IMR-90 (cell line): Measurements from ENCODE around the gene TCF19. TPM values are rescaled to one million over a fixed set of nuclear protein-coding genes. Genes with fewer than 3 reads are reported as not detected.
"Not testable (repeated sequence)": the region's sequence is repeated elsewhere in the genome, so short reads cannot be mapped to it uniquely, and the experiment has no call there.

Experiments used
- ATAC-seq: fragments of 200-7000 bp; cut with Tn5 transposase; 2 replicates; pipeline ENCODE4 v1.9.1; 2020; ENCODE audit warnings: low read depth, mild to moderate bottlenecking, moderate library complexity
- BruUV-seq: library from RNA; stranded (reverse); fragments of 400-500 nt; replicated peaks from 2 replicates; lab custom pipeline; 2021; lab: Mats Ljungman, UMichigan
- CTCF ChIA-PET: fragments of 300-600 bp; formaldehyde crosslinking; extraction: SDS; loops from one replicate; lab custom pipeline; 2021; ENCODE audit warnings: antibody characterized with exemption; lab: Yijun Ruan, JAX
- POLR2A ChIA-PET: fragments of 300-600 bp; sonication (Branson Sonifier 250); formaldehyde crosslinking; loops from one replicate; lab custom pipeline; 2022; ENCODE audit warnings: antibody characterized with exemption; ENCODE audit not compliant: unreplicated experiment; lab: Charles Lee
- DNase-seq: peaks from one replicate; pipeline ENCODE4 v3.0.0; 2013
- H2AFZ ChIP-seq: replicated peaks from 2 replicates; pipeline ENCODE3; 2013; ENCODE audit warnings: low read length, mild to moderate bottlenecking; ENCODE audit not compliant: poor library complexity
- H2AK5ac ChIP-seq: 2 replicates; pipeline ENCODE4 v1.6.1; 2013; ENCODE audit warnings: low read depth, low read length, inconsistent platforms
- H2AK9ac ChIP-seq: replicated peaks from 2 replicates; pipeline ENCODE3; 2013; ENCODE audit warnings: mild to moderate bottlenecking, low read depth, low read length, moderate library complexity; ENCODE audit not compliant: poor library complexity
- H2BK120ac ChIP-seq: 2 replicates; pipeline ENCODE4 v1.6.1; 2013; ENCODE audit warnings: low read depth, low read length, inconsistent platforms
- H2BK15ac ChIP-seq: 3 replicates; pipeline ENCODE4 v1.6.1; 2013; ENCODE audit warnings: low read depth, low read length, inconsistent platforms
- H2BK20ac ChIP-seq: 2 replicates; pipeline ENCODE4 v1.6.1; 2013; ENCODE audit warnings: low read depth, mild to moderate bottlenecking, inconsistent platforms, low read length, moderate library complexity
- H2BK5ac ChIP-seq: 2 replicates; pipeline ENCODE4 v1.6.1; 2013; ENCODE audit warnings: mild to moderate bottlenecking, low read depth, low read length, inconsistent platforms; ENCODE audit not compliant: poor library complexity, severe bottlenecking
- H3K14ac ChIP-seq: replicated peaks from 2 replicates; pipeline ENCODE4 v1.6.1; 2013; ENCODE audit warnings: low read depth, low read length, inconsistent platforms
- H3K18ac ChIP-seq: 2 replicates; pipeline ENCODE4 v1.6.1; 2013; ENCODE audit warnings: low read depth, low read length, control low read depth
- H3K23ac ChIP-seq: 2 replicates; pipeline ENCODE4 v1.6.1; 2013; ENCODE audit warnings: low read depth, low read length, inconsistent platforms
- H3K27ac ChIP-seq: 2 replicates; pipeline ENCODE4 v1.5.1; 2013; ENCODE audit warnings: mild to moderate bottlenecking, control low read depth, low read length; ENCODE audit not compliant: insufficient read depth
- H3K27me3 ChIP-seq: 2 replicates; pipeline ENCODE4 v1.6.1; 2013; ENCODE audit warnings: low read length; ENCODE audit not compliant: control insufficient read depth, insufficient read depth
- H3K36me3 ChIP-seq: 2 replicates; pipeline ENCODE4 v1.6.1; 2013; ENCODE audit warnings: low read length, mixed read lengths; ENCODE audit not compliant: control insufficient read depth, insufficient read depth
- H3K4ac ChIP-seq: 2 replicates; pipeline ENCODE4 v1.6.1; 2013; ENCODE audit warnings: low read depth, low read length, inconsistent platforms
- H3K4me1 ChIP-seq: 2 replicates; pipeline ENCODE4 v1.6.1; 2013; ENCODE audit warnings: low read length, mixed read lengths; ENCODE audit not compliant: control insufficient read depth, insufficient read depth
- H3K4me2 ChIP-seq: 2 replicates; pipeline ENCODE4 v1.6.1; 2013; ENCODE audit warnings: low read depth, mild to moderate bottlenecking, control low read depth, low read length, moderate library complexity
- H3K4me3 ChIP-seq: 2 replicates; pipeline ENCODE4 v1.5.1; 2013; ENCODE audit warnings: low read depth, mild to moderate bottlenecking, control low read depth, low read length, moderate library complexity; ENCODE audit not compliant: insufficient read depth
- H3K56ac ChIP-seq: 2 replicates; pipeline ENCODE4 v1.6.1; 2013; ENCODE audit warnings: low read length, inconsistent platforms; ENCODE audit not compliant: insufficient read depth; ENCODE audit errors: extremely low read depth
- H3K79me1 ChIP-seq, 2 experiments: 2 replicates each; pipeline ENCODE4 v1.6.1; 2013; ENCODE audit warnings: low read length in 2 of 2, inconsistent platforms in 1 of 2, low read depth in 1 of 2
- H3K9ac ChIP-seq: 2 replicates; pipeline ENCODE4 v1.6.1; 2013; ENCODE audit warnings: low read depth, low read length, control low read depth
- H3K9me1 ChIP-seq: 2 replicates; pipeline ENCODE4 v1.6.1; 2013; ENCODE audit warnings: low read length, inconsistent platforms; ENCODE audit not compliant: insufficient read depth
- H3K9me3 ChIP-seq: 2 replicates; pipeline ENCODE4 v1.6.1; 2013; ENCODE audit warnings: low read length; ENCODE audit not compliant: control insufficient read depth, insufficient read depth
- H4K20me1 ChIP-seq: 2 replicates; pipeline ENCODE4 v1.6.1; 2013; ENCODE audit warnings: low read length, inconsistent platforms; ENCODE audit not compliant: insufficient read depth
- H4K5ac ChIP-seq: 2 replicates; pipeline ENCODE4 v1.6.1; 2013; ENCODE audit warnings: mild to moderate bottlenecking, low read depth, low read length, control low read depth
- H4K8ac ChIP-seq, 2 experiments: 2 replicates each; pipeline ENCODE4 v1.6.1; 2013; ENCODE audit warnings: low read depth in 2 of 2, low read length in 2 of 2, control low read depth in 1 of 2, inconsistent platforms in 1 of 2
- H4K91ac ChIP-seq: 2 replicates; pipeline ENCODE4 v1.6.1; 2013; ENCODE audit warnings: low read depth, low read length, inconsistent platforms; ENCODE audit not compliant: insufficient read depth
- CTCF ChIP-seq: conservative IDR thresholded peaks from 2 replicates; pipeline ENCODE4 v1.5.1; 2012; ENCODE audit warnings: mild to moderate bottlenecking, low read depth, low read length, improper control_type of control experiment
- POLR2A ChIP-seq: IDR thresholded peaks from 2 replicates; pipeline ENCODE4 v1.6.1; 2012; ENCODE audit warnings: mild to moderate bottlenecking, low read depth, low read length
- RAD21 ChIP-seq: IDR thresholded peaks from 2 replicates; pipeline ENCODE4 v1.6.1; 2012; ENCODE audit warnings: low read length, improper control_type of control experiment
- SMC3 ChIP-seq: fragments of 150-350 bp; IDR thresholded peaks from 2 replicates; pipeline ENCODE4 v1.6.1; 2016; ENCODE audit warnings: low read depth, mild to moderate bottlenecking, antibody characterized with exemption, low read length, moderate library complexity
- WGBS, 2 experiments: methylation state at CpG; one replicate each; pipeline versions ENCODE4 v1.1.5 to v1.1.7; 2013; ENCODE audit warnings: missing lambda C conversion rate in 2 of 2; ENCODE audit not compliant: insufficient read length in 1 of 2; ENCODE audit errors: extremely low coverage in 2 of 2; 5-methylcytosine and 5-hydroxymethylcytosine counted together
- dilution Hi-C: fragments of 300-500 bp; cut with HindIII; formaldehyde crosslinking; loops from one replicate; pipeline ENCODE4 v1.14.3; 2018; ENCODE audit warnings: low sequenced_read_pairs; ENCODE audit not compliant: unreplicated experiment
- in situ Hi-C: fragments of 300-500 bp; cut with MboI; formaldehyde crosslinking; loops from 3 replicates; pipeline ENCODE4 v1.14.3; 2019; ENCODE audit warnings: low sequenced_read_pairs, inconsistent platforms, mixed read lengths
- intact Hi-C: fragments of 100-400 bp; cut with micrococcal nuclease; formaldehyde crosslinking; loops from 2 replicates; pipeline ENCODE4 v1.10.0; 2022
- polyA plus RNA-seq, 3 experiments: library from polyadenylated mRNA; depleted of rRNA; stranded (reverse); fragments of >200 nt; gene quantifications; 2 replicates each; pipeline ENCODE4 v1.2.3, GENCODE V29; 2012; ENCODE audit warnings: low replicate concordance in 1 of 3
- total RNA-seq: library from RNA; depleted of rRNA; stranded (reverse); fragments of >200 nt; gene quantifications from 2 replicates; pipeline ENCODE4 v1.2.3, GENCODE V29; 2012

The TCF19 gene
- total and polyA plus RNA-seq, 2 of the 4 experiments (the other 2 are of a cell fraction): 13.1 to 14.2 TPM

- Histone ChIP-seq H2AK9ac (peak overlapping the region; percentile 65), H2AFZ (peak overlapping the region; percentile 61)
- H3K14ac ChIP-seq, H3K23ac ChIP-seq, H4K20me1 ChIP-seq, H3K27me3 ChIP-seq, H3K4me2 ChIP-seq, H2AK5ac ChIP-seq, H3K18ac ChIP-seq, dilution Hi-C loops, H3K9me1 ChIP-seq, H4K91ac ChIP-seq, H3K56ac ChIP-seq, H2BK15ac ChIP-seq, H3K4me3 ChIP-seq, H3K9me3 ChIP-seq, H3K9ac ChIP-seq, POLR2A ChIA-PET, H3K4me1 ChIP-seq, H3K27ac ChIP-seq, H4K8ac ChIP-seq, H2BK120ac ChIP-seq, H4K5ac ChIP-seq, H3K79me1 ChIP-seq, H3K36me3 ChIP-seq, H3K4ac ChIP-seq, H2BK5ac ChIP-seq, BruUV-seq, H2BK20ac ChIP-seq: not testable (repeated sequence)
- intact Hi-C loops: loop anchor here (1.0 to 10.0 kb wide), 2 partner anchors 55 to 278 kb away; partner anchors contain the start of gene VARS2
- WGBS, 2 experiments: 73% methylated on average over 3 of the region's 10 CpGs; no CpG with 5 or more reads in 1 of the 2 experiments
- in situ Hi-C loops: loop anchor here (5.0 kb wide), 1 partner anchor 55 kb away; the partner anchor contains the start of gene PSORS1C2
- peak; percentile 93 for TF ChIP-seq RAD21
- peak; percentile 87 for TF ChIP-seq CTCF
- 0 out of 2 replicates have a peak, but pooled peaks have one; percentile 44 for TF ChIP-seq POLR2A
- peak; percentile 93 for TF ChIP-seq SMC3
- DNase-seq: peak; percentile 69
- CTCF ChIA-PET: interaction anchor here (0.6 to 1.4 kb wide), 7 partner anchors 55 to 676 kb away, joined by 3 to 7 read pairs (median 3); partner anchors contain the start of gene PSORS1C1
- ATAC-seq: peak; percentile 55
These were observed 34.2 kb downstream of the TCF19 start for GRCh38 chr6:31192431-31193105.
